HEK293 (cell line): ENCODE results near the gene EHD3.

ENCODE experiments used
- KLF16 ChIP-seq: fragments of 450-650 bp; formaldehyde crosslinking; IDR thresholded peaks from 2 replicates; pipeline ENCODE4 v1.5.1; 2017; ENCODE audit warnings: missing biosample characterization, missing genetic modification characterization
- PRDM10 ChIP-seq: fragments of 450-650 bp; formaldehyde crosslinking; IDR thresholded peaks from 2 replicates; pipeline ENCODE4 v1.5.1; 2016; ENCODE audit warnings: missing biosample characterization, missing genetic modification characterization
- RBAK ChIP-seq: fragments of 450-650 bp; formaldehyde crosslinking; IDR thresholded peaks from 2 replicates; pipeline ENCODE4 v1.5.1; 2016; ENCODE audit warnings: missing biosample characterization, missing genetic modification characterization
- ZBTB21 ChIP-seq: fragments of 450-650 bp; formaldehyde crosslinking; IDR thresholded peaks from 2 replicates; pipeline ENCODE4 v1.5.1; 2017; ENCODE audit warnings: missing biosample characterization, missing genetic modification characterization
- ZIC2 ChIP-seq: fragments of 450-650 bp; formaldehyde crosslinking; IDR thresholded peaks from 2 replicates; pipeline ENCODE4 v1.5.1; 2016; ENCODE audit warnings: missing biosample characterization, missing genetic modification characterization
- ZNF16 ChIP-seq: fragments of 450-650 bp; formaldehyde crosslinking; IDR thresholded peaks from 2 replicates; pipeline ENCODE4 v1.5.1; 2016; ENCODE audit warnings: low read depth, missing biosample characterization, missing genetic modification characterization
- ZNF274 ChIP-seq, 2 experiments: fragments of 200-500 bp in 1 of 2; fragments of 450-650 bp in 1 of 2; sonication (Bioruptor generic) in 1 of 2; formaldehyde crosslinking in 1 of 2; IDR thresholded peaks; 2 replicates each; pipeline versions ENCODE4 v1.5.1 to v1.6.1; 2014 to 2016; ENCODE audit warnings: borderline replicate concordance in 1 of 2, inconsistent platforms in 1 of 2, low read length in 1 of 2, missing biosample characterization in 1 of 2, missing genetic modification characterization in 1 of 2
- ZNF302 ChIP-seq: fragments of 450-650 bp; formaldehyde crosslinking; IDR thresholded peaks from 2 replicates; pipeline ENCODE4 v1.5.1; 2016; ENCODE audit warnings: missing biosample characterization, missing genetic modification characterization, low read depth

- no peak for TF ChIP-seq ZNF274 (IDR thresholded peaks at IDR 0.05; ENCODE audit: low read length)
- TF ChIP-seq ZNF274 (tag by site-specific recombination; IDR thresholded peaks at IDR 0.05; ENCODE audit: borderline replicate concordance), result no peak
- no peak for TF ChIP-seq ZNF302 (tag by site-specific recombination)
- no peak for TF ChIP-seq PRDM10 (tag by site-specific recombination)
- TF ChIP-seq ZBTB21, result no peak
- TF ChIP-seq ZNF16 (tag by site-specific recombination), result no peak
- TF ChIP-seq ZIC2 (tag by site-specific recombination), result no peak
- no peak for TF ChIP-seq KLF16
- no peak for TF ChIP-seq RBAK (tag by site-specific recombination)
Measured at GRCh38 chr2:31286961-31287550, 53.1 kb downstream of the EHD3 start.
